ENCODE results near the gene ARID4B. TPM values are rescaled to one million over a fixed set of nuclear protein-coding genes. Genes with fewer than 3 reads are reported as not detected.
"Not testable (repeated sequence)": the region's sequence is repeated elsewhere in the genome, so short reads cannot be mapped to it uniquely, and the experiment has no call there.

The ARID4B gene
- total and polyA plus RNA-seq, 5 experiments from 2014 or later = 37.4 to 105 (median 58.0) TPM

DNA sequence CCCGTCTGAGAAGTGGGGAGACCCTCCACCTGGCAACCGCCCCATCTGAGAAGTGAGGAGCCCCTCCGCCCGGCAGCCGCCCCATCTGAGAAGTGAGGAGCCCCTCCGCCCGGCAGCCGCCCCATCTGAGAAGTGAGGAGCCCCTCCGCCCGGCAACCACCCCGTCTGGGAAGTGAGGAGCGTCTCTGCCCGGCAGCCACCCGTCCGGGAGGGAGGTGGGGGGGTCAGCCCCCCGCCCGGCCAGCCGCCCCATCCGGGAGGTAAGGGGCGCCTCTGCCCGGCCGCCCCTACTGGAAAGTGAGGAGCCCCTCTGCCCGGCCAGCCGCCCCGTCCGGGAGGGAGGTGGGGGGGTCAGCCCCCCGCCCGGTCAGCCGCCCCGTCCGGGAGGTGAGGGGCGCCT, 18.8 kb downstream of the ARID4B start:
- H3K27me3 Mint-ChIP-seq, DNase-seq, ATAC-seq, H3K9me3 Mint-ChIP-seq, POLR2A ChIA-PET, H3K27ac Mint-ChIP-seq, H3K4me3 Mint-ChIP-seq: not testable (repeated sequence)
- H3K4me1 Mint-ChIP-seq = peaks cover 34 to 74% (median 71%) of the 10 kb centered on the region in 4 donors
- H3K36me3 Mint-ChIP-seq = peaks cover 0 to 25% (median 5%) of the 10 kb centered on the region in 3 donors

DNA sequence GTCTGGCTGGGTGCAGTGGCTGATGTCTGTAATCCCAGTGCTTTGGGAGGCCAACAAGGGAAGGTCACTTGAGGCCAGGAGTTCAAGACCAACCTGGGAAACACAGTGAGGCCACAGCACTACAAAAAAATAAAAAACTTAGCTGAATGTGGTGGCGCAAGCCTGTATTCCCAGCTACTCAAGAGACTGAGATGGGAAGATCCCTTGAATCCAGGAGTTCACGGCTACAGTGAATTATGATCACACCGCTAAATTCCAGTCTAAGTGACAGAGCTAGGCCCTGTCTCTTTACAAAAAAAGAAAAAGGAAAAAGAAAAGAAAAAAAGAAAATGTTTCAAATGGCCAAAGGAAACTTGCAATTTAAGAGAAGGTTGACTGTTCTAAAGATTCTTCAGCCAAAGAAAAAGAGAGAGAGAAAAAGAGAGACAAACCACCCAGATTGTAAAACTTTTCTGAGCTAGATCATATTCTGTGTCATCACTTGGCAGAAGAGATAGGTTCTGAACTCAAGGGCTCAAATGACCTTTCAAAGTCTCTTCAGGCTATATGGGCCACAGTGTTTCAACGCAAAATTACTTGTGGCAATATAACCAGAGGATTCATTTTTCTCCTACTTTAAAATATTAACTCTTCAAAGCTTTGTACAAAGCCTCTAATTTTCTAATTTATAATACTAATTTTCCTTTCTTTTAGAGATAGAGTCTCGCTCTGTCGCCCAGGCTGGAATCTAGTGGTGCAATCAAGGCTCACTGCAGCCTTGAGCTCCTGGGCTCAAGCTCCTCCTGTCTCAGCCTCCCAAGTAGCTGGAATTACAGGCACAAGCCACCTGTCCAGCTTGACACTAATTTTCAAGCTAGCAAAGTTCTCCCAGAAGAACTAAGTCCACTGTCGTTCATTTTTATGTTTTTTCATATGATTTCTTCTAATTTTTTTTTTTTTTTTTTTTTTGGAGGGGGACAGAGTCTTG, 20.5 kb downstream of the ARID4B start:
- H3K9me3 Mint-ChIP-seq = no peaks in the 10 kb centered on the region
- H3K27ac Mint-ChIP-seq = peak overlapping the region; percentile 18 to 83 (median 80)
- POLR2A ChIA-PET = interaction anchor here (0.7 kb wide), 1 partner anchor 12 kb away, joined by 5 read pairs; no protein-coding TSS in a partner anchor
- ATAC-seq = no peak
- H3K4me1 Mint-ChIP-seq = peaks cover 33 to 73% (median 65%) of the 10 kb centered on the region in 4 donors
- H3K36me3 Mint-ChIP-seq = peaks cover 0 to 26% (median 5%) of the 10 kb centered on the region in 3 donors
- no peaks in the 10 kb centered on the region for H3K27me3 Mint-ChIP-seq
- H3K4me3 Mint-ChIP-seq = peak overlapping the region in 5 of 10 donors; percentile 7 to 70 (median 64)
- no peak for DNase-seq

- H3K4me1 Mint-ChIP-seq = peaks cover 26 to 72% (median 65%) of the 10 kb centered on the region in 4 donors
- ATAC-seq (peak; percentile 77 to 90), DNase-seq (peak in 5 of 10 donors; percentile 36 to 54 (median 45))
- H3K27me3 Mint-ChIP-seq = no peaks in the 10 kb centered on the region
- H3K36me3 Mint-ChIP-seq = peaks cover 0 to 10% (median 3%) of the 10 kb centered on the region in 3 donors
- POLR2A ChIA-PET = interaction anchor here (0.6 to 1.4 kb wide), 3 partner anchors 14 to 212 kb away, joined by 3 to 5 read pairs (median 3); no protein-coding TSS in a partner anchor
- peak overlapping the region; percentile 75 to 93 (median 88) for H3K27ac Mint-ChIP-seq
- peak overlapping the region; percentile 16 to 80 (median 64) for H3K4me3 Mint-ChIP-seq
- no peaks in the 10 kb centered on the region for H3K9me3 Mint-ChIP-seq
Measured at GRCh38 chr1:235304549-235305451, 23.2 kb downstream of the ARID4B start.

DNA sequence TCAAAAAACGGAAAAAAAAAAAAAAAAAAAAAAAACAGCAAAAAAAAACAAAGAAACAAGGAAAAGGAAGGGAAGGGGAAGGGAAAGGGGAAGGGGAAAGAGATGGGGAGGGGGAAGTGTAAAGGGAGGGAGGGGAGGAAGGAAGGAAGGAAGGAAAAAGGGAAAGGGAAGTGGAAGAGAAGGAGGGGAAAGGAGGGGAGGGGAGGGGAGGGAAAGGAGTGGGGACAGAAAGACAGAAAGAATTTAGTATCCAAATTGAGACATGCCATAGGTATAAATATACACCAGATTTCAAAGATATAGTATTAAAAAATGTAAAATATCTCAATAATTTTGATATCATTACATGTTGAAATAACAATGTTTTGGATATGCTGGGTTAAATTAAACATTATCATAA, 25.8 kb downstream of the ARID4B start:
- H3K27ac Mint-ChIP-seq = peak overlapping the region in 5 of 10 donors; percentile 32 to 52 (median 41)

GRCh38 chr1:235299169-235299858, 28.7 kb downstream of the ARID4B start:
- ATAC-seq (no peak), DNase-seq (no peak)
- peaks cover 0 to 6% (median 0%) of the 10 kb centered on the region in 9 donors for H3K9me3 Mint-ChIP-seq
- POLR2A ChIA-PET = interaction anchor here (0.6 to 1.3 kb wide), 3 partner anchors 11 to 135 kb away, joined by 3 read pairs; no protein-coding TSS in a partner anchor
- no peaks in the 10 kb centered on the region for H3K27me3 Mint-ChIP-seq
- H3K36me3 Mint-ChIP-seq = peaks cover 0 to 5% (median 0%) of the 10 kb centered on the region in 3 donors
- H3K4me1 Mint-ChIP-seq = peaks cover 25 to 82% (median 71%) of the 10 kb centered on the region in 4 donors
- H3K4me3 Mint-ChIP-seq = peak overlapping the region in 9 of 10 donors; percentile 23 to 76 (median 61)
- H3K27ac Mint-ChIP-seq = peak overlapping the region; percentile 74 to 92 (median 86)

More for the DNA sequence above, 25.8 kb downstream of the ARID4B start:
- no peaks in the 10 kb centered on the region for H3K27me3 Mint-ChIP-seq
- H3K36me3 Mint-ChIP-seq = peaks cover 0 to 7% (median 0%) of the 10 kb centered on the region in 3 donors
- ATAC-seq (no peak), DNase-seq (no peak)
- no peaks in the 10 kb centered on the region for H3K9me3 Mint-ChIP-seq
- peaks cover 36 to 89% (median 80%) of the 10 kb centered on the region in 4 donors for H3K4me1 Mint-ChIP-seq
- H3K4me3 Mint-ChIP-seq = peak overlapping the region in 1 of 10 donors; percentile 30
- POLR2A ChIA-PET = interaction anchor here (0.6 kb wide), 1 partner anchor 132 kb away, joined by 3 read pairs; no protein-coding TSS in a partner anchor

DNA sequence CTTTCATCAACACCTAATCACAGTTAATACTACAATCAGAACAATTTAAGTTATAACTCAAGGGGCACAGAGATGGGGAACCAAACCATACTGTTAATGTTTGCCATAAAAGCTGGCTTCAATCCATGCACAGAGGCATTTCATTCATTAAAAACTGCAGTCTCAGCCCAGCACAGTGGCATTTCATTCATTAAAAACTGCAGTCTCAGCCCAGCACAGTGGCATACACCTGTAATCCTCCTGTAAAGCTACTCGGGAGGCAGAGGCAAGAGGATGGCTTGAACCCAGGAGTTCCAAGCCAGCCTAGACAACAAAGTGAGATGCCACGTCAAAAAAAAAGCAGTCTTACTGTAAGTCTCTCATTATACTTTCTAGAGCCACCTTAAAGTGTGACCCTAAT, 29.2 kb downstream of the ARID4B start:
- Mint-ChIP-seq H3K4me3 (peak overlapping the region in 9 of 10 donors; percentile 3 to 67 (median 60)), H3K36me3 (peaks cover 0 to 5% (median 0%) of the 10 kb centered on the region in 3 donors), H3K4me1 (peaks cover 24 to 80% (median 68%) of the 10 kb centered on the region in 4 donors), H3K27ac (peak overlapping the region; percentile 43 to 91 (median 85)), H3K27me3 (no peaks in the 10 kb centered on the region), H3K9me3 (peaks cover 0 to 6% (median 0%) of the 10 kb centered on the region in 9 donors)
- DNase-seq (no peak), ATAC-seq (peak in 1 of 2 donors; percentile 26)
- POLR2A ChIA-PET = interaction anchor here (0.6 to 1.3 kb wide), 3 partner anchors 10 to 134 kb away, joined by 3 read pairs; no protein-coding TSS in a partner anchor

DNA sequence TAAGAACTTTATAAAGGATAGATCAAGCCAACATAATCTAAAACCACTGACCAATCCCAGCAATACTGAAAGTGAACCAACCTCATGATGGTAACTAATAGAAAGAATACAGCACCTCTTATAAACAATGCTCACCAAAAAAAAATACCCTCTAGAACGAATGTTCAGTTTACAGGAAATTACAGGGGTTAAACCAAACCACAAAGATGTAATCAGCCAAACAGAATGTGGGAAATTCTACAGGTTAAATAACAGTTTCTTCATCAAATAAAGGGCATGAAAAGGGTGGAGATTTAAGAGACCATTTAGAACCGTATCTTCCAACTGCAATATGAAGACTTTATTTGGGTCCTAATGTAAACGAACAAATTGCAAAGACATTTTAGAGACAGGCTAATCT, 30.4 kb downstream of the ARID4B start:
- H3K36me3 Mint-ChIP-seq = peaks cover 0 to 2% (median 0%) of the 10 kb centered on the region in 3 donors
- peaks cover 0 to 6% (median 0%) of the 10 kb centered on the region in 9 donors for H3K9me3 Mint-ChIP-seq
- no peaks in the 10 kb centered on the region for H3K27me3 Mint-ChIP-seq
- POLR2A ChIA-PET = no interaction called here
- peaks cover 25 to 80% (median 68%) of the 10 kb centered on the region in 4 donors for H3K4me1 Mint-ChIP-seq
- peak overlapping the region; percentile 2 to 85 (median 69) for H3K4me3 Mint-ChIP-seq
- peak; percentile 73 to 88 for ATAC-seq
- DNase-seq = peak in 4 of 10 donors; percentile 19 to 82 (median 72)
- peak overlapping the region; percentile 61 to 98 (median 85) for H3K27ac Mint-ChIP-seq

GRCh38 chr1:235296729-235297128, 31.2 kb downstream of the ARID4B start:
- peak overlapping the region in 8 of 10 donors; percentile 22 to 83 (median 46) for H3K4me3 Mint-ChIP-seq
- DNase-seq = no peak
- POLR2A ChIA-PET = no interaction called here
- no peak for ATAC-seq
- H3K27ac Mint-ChIP-seq = peak overlapping the region; percentile 61 to 98 (median 80)
- peaks cover 0 to 2% (median 0%) of the 10 kb centered on the region in 3 donors for H3K36me3 Mint-ChIP-seq
- peaks cover 0 to 6% (median 0%) of the 10 kb centered on the region in 9 donors for H3K9me3 Mint-ChIP-seq
- H3K4me1 Mint-ChIP-seq = peaks cover 24 to 80% (median 67%) of the 10 kb centered on the region in 4 donors
- no peaks in the 10 kb centered on the region for H3K27me3 Mint-ChIP-seq

DNA sequence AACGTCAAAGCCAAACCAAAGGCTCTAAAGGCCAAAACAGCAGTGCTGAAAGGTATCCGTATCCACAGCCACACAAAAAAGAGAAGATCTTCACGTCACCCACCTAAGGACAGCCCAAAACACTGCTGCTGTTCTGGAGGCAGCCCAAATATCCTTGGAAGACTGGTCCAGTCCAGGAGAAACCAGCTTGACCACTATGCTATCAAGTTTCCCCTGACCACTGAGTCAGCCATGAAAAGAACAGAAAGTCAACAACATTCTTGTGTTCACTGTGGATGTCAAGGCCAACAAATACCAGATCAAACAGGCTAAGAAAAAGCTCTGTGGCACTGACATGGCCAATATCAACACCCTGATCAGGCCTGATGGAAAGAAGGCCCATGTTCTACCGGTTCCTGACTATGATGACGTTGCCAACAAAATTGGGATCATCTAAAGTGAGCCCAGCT, 32.1 kb downstream of the ARID4B start:
- DNase-seq (no peak), ATAC-seq (no peak)
- peak overlapping the region in 7 of 10 donors; percentile 2 to 72 (median 38) for H3K4me3 Mint-ChIP-seq
- no peaks in the 10 kb centered on the region for H3K27me3 Mint-ChIP-seq
- peaks cover 0 to 2% (median 0%) of the 10 kb centered on the region in 3 donors for H3K36me3 Mint-ChIP-seq
- POLR2A ChIA-PET = no interaction called here
- H3K4me1 Mint-ChIP-seq = peaks cover 24 to 76% (median 64%) of the 10 kb centered on the region in 4 donors
- H3K9me3 Mint-ChIP-seq = peaks cover 0 to 6% (median 0%) of the 10 kb centered on the region in 9 donors
- H3K27ac Mint-ChIP-seq = peak overlapping the region in 9 of 10 donors; percentile 27 to 84 (median 74)

- POLR2A ChIA-PET = interaction anchor here (0.8 to 1.1 kb wide), 2 partner anchors 35 to 78 kb away, joined by 3 to 4 read pairs; partner anchors contain the start of genes ARID4B and GGPS1
- ATAC-seq (peak; percentile 15 to 26), DNase-seq (no peak)
- Mint-ChIP-seq H3K27ac (peak overlapping the region in 8 of 10 donors; percentile 1 to 75 (median 56)), H3K27me3 (no peaks in the 10 kb centered on the region), H3K4me1 (peaks cover 22 to 81% (median 66%) of the 10 kb centered on the region in 4 donors), H3K36me3 (peaks cover 0 to 9% (median 0%) of the 10 kb centered on the region in 3 donors), H3K4me3 (peak overlapping the region in 4 of 10 donors; percentile 21 to 53 (median 25)), H3K9me3 (peaks cover 0 to 6% (median 0%) of the 10 kb centered on the region in 9 donors)
Measured at GRCh38 chr1:235293322-235293942, 34.5 kb downstream of the ARID4B start.

Measured in naive thymus-derived CD8-positive, alpha-beta T cell (primary cell).